GM23338 (cell line): Measurements from ENCODE around the gene DNAJC13. TPM values are rescaled to one million over a fixed set of nuclear protein-coding genes. Genes with fewer than 3 reads are reported as not detected.

ENCODE experiments used
- ATAC-seq: fragments of 200-7000 bp; cut with Tn5 transposase; 3 replicates; pipeline ENCODE4 v1.9.1; 2020
- DNase-seq: peaks from one replicate; pipeline ENCODE4 v3.0.0-alpha.2; 2015; ENCODE audit warnings: low spot score
- H2AFZ ChIP-seq: fragments of 200-600 bp; sonication (generic); 2 replicates; pipeline ENCODE4 v1.8.0; 2016; ENCODE audit warnings: antibody characterized with exemption, mild to moderate bottlenecking, moderate library complexity
- H3F3A ChIP-seq: fragments of 200-600 bp; sonication (generic); replicated peaks from 2 replicates; pipeline ENCODE4 v1.8.0; 2017; ENCODE audit warnings: antibody characterized with exemption, mixed run types, low read depth
- H3K27ac ChIP-seq: fragments of 200-600 bp; sonication (generic); 2 replicates; pipeline ENCODE4 v1.6.1; 2016; ENCODE audit warnings: low read depth
- H3K27me3 ChIP-seq: fragments of 200-600 bp; sonication (generic); 2 replicates; pipeline ENCODE4 v1.8.0; 2016; ENCODE audit warnings: mild to moderate bottlenecking, mixed run types, moderate library complexity; ENCODE audit not compliant: insufficient read depth
- H3K36me3 ChIP-seq: fragments of 200-600 bp; sonication (generic); 2 replicates; pipeline ENCODE4 v1.8.0; 2016; ENCODE audit warnings: mild to moderate bottlenecking; ENCODE audit not compliant: insufficient read depth
- H3K4me1 ChIP-seq: fragments of 200-600 bp; sonication (generic); 2 replicates; pipeline ENCODE4 v1.8.0; 2016; ENCODE audit warnings: mild to moderate bottlenecking, moderate library complexity; ENCODE audit not compliant: insufficient read depth
- H3K4me2 ChIP-seq: fragments of 200-600 bp; sonication (generic); 2 replicates; pipeline ENCODE4 v1.7.1; 2017; ENCODE audit warnings: mixed run types
- H3K4me3 ChIP-seq: fragments of 200-600 bp; sonication (generic); 2 replicates; pipeline ENCODE4 v1.6.1; 2016; ENCODE audit warnings: mixed run types
- H3K79me2 ChIP-seq: fragments of 200-600 bp; sonication (generic); replicated peaks from 2 replicates; pipeline ENCODE4 v1.8.0; 2017; ENCODE audit warnings: mild to moderate bottlenecking; ENCODE audit not compliant: insufficient read depth
- H3K9me2 ChIP-seq: fragments of 200-600 bp; sonication (generic); 2 replicates; pipeline ENCODE4 v1.8.0; 2017; ENCODE audit not compliant: insufficient read depth
- H4K20me1 ChIP-seq: fragments of 200-600 bp; sonication (generic); replicated peaks from 2 replicates; pipeline ENCODE4 v1.8.0; 2017; ENCODE audit warnings: mild to moderate bottlenecking; ENCODE audit not compliant: insufficient read depth
- H3K27ac Mint-ChIP-seq: 2 replicates; pipeline ENCODE4 v1.8.0; 2020; ENCODE audit warnings: inconsistent platforms, mild to moderate bottlenecking, moderate library complexity, mixed read lengths
- H3K27me3 Mint-ChIP-seq: 3 replicates; pipeline ENCODE4 v1.8.0; 2022; ENCODE audit warnings: low read depth, mild to moderate bottlenecking, moderate library complexity, mixed read lengths, inconsistent platforms; ENCODE audit not compliant: insufficient read depth, poor library complexity
- H3K36me3 Mint-ChIP-seq: 3 replicates; pipeline ENCODE4 v1.8.0; 2021; ENCODE audit warnings: low read depth, mild to moderate bottlenecking, inconsistent platforms, moderate library complexity, mixed read lengths
- H3K4me1 Mint-ChIP-seq: 3 replicates; pipeline ENCODE4 v1.8.0; 2020; ENCODE audit warnings: mild to moderate bottlenecking, inconsistent platforms, mixed read lengths
- H3K4me3 Mint-ChIP-seq: 3 replicates; pipeline ENCODE4 v1.8.0; 2021; ENCODE audit warnings: moderate library complexity, mild to moderate bottlenecking, inconsistent platforms, mixed read lengths
- H3K9me3 Mint-ChIP-seq: 3 replicates; pipeline ENCODE4 v1.8.0; 2020; ENCODE audit warnings: moderate library complexity, mild to moderate bottlenecking, inconsistent platforms, mixed read lengths
- CREB1 ChIP-seq: fragments of 250-450 bp; sonication (Bioruptor Pico); IDR thresholded peaks from 2 replicates; pipeline ENCODE4 v1.5.0; 2020; ENCODE audit warnings: low read depth, mild to moderate bottlenecking, moderate library complexity
- EZH2 ChIP-seq: fragments of 200-600 bp; sonication (generic); IDR thresholded peaks from one replicate; pipeline ENCODE4 v1.8.0; 2017; ENCODE audit warnings: antibody characterized with exemption, mild to moderate bottlenecking, low read depth; ENCODE audit not compliant: unreplicated experiment
- EZH2phosphoT487 ChIP-seq: fragments of 200-600 bp; sonication (generic); IDR thresholded peaks from one replicate; pipeline ENCODE4 v1.8.1; 2018; ENCODE audit warnings: antibody characterized with exemption; ENCODE audit not compliant: unreplicated experiment
- JUNB ChIP-seq: IDR thresholded peaks from one replicate; pipeline ENCODE4 v1.6.1; 2016; ENCODE audit warnings: antibody characterized with exemption; ENCODE audit not compliant: unreplicated experiment
- NANOG ChIP-seq: IDR thresholded peaks from 2 replicates; pipeline ENCODE4 v1.6.1; 2016; ENCODE audit warnings: antibody characterized with exemption, borderline replicate concordance
- POLR2AphosphoS5 ChIP-seq: IDR thresholded peaks from 2 replicates; pipeline ENCODE4 v1.6.1; 2016; ENCODE audit warnings: antibody characterized with exemption, low read depth
- REST ChIP-seq: IDR thresholded peaks from one replicate; pipeline ENCODE4 v1.6.1; 2018; ENCODE audit warnings: antibody characterized with exemption; ENCODE audit not compliant: unreplicated experiment
- STAT1 ChIP-seq: IDR thresholded peaks from one replicate; pipeline ENCODE4 v1.6.1; 2016; ENCODE audit warnings: antibody characterized with exemption; ENCODE audit not compliant: unreplicated experiment
- ZNF114 ChIP-seq: fragments of 250-450 bp; sonication (Bioruptor Pico); IDR thresholded peaks from 2 replicates; pipeline ENCODE4 v1.5.0; 2020; ENCODE audit warnings: mild to moderate bottlenecking, moderate library complexity
- ZNF331 ChIP-seq: fragments of 250-450 bp; sonication (Bioruptor Pico); IDR thresholded peaks from 2 replicates; pipeline ENCODE4 v1.5.0; 2020; ENCODE audit warnings: low read depth, mild to moderate bottlenecking, moderate library complexity
- ZNF462 ChIP-seq: fragments of 250-450 bp; sonication (Bioruptor Pico); IDR thresholded peaks from 2 replicates; pipeline ENCODE4 v1.5.0; 2020; ENCODE audit warnings: mild to moderate bottlenecking, moderate library complexity
- polyA plus RNA-seq: library from polyadenylated mRNA; unstranded; fragments of >200 nt; fragmentation: Nextera tagmentation; extraction: Ambion mirVana; gene quantifications from 2 replicates; pipeline ENCODE4 v1.2.1, GENCODE V29; 2016
- total RNA-seq: library from RNA; depleted of rRNA; stranded (reverse); fragments of >200 nt; shearing (Covaris generic); gene quantifications from 2 replicates; pipeline ENCODE4 v1.2.3, GENCODE V29; 2014
- TF ChIP-seq, protein P1 (sequence below): IDR thresholded peaks from 2 replicates; pipeline ENCODE4 v1.6.1; 2016; ENCODE audit warnings: antibody characterized with exemption
- TF ChIP-seq, protein P2 (sequence below), 2 experiments: fragments of 200-600 bp in 1 of 2; sonication (generic) in 1 of 2; conservative IDR thresholded peaks; 2 replicates each; pipeline versions ENCODE4 v1.5.1 to v1.6.1; 2016 to 2017; ENCODE audit warnings: antibody characterized with exemption in 2 of 2, low read depth in 2 of 2, mild to moderate bottlenecking in 2 of 2, moderate library complexity in 1 of 2

The DNAJC13 gene
- total and polyA plus RNA-seq, 2 experiments from 2014 or later, result 8.3 to 33.6 TPM

- no peak overlapping the region for H3K27ac Mint-ChIP-seq
- no peak overlapping the region for H3K4me2 ChIP-seq
- ATAC-seq, result no peak
- H3K4me1 ChIP-seq, result no peaks in the 10 kb centered on the region
- no peak for TF ChIP-seq EZH2
- TF ChIP-seq POLR2AphosphoS5, result no peak
- TF ChIP-seq, protein P1, sequence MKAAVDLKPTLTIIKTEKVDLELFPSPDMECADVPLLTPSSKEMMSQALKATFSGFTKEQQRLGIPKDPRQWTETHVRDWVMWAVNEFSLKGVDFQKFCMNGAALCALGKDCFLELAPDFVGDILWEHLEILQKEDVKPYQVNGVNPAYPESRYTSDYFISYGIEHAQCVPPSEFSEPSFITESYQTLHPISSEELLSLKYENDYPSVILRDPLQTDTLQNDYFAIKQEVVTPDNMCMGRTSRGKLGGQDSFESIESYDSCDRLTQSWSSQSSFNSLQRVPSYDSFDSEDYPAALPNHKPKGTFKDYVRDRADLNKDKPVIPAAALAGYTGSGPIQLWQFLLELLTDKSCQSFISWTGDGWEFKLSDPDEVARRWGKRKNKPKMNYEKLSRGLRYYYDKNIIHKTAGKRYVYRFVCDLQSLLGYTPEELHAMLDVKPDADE, result no peak
- no peak for TF ChIP-seq STAT1
- TF ChIP-seq NANOG, result no peak
- no peak for TF ChIP-seq EZH2phosphoT487
- TF ChIP-seq ZNF462 (CRISPR knock-in tag), result no peak
- no peak for TF ChIP-seq REST
- no peak for TF ChIP-seq ZNF114 (CRISPR knock-in tag)
- no peak for TF ChIP-seq CREB1 (CRISPR knock-in tag)
- TF ChIP-seq ZNF331, result no peak
- TF ChIP-seq, protein P2, sequence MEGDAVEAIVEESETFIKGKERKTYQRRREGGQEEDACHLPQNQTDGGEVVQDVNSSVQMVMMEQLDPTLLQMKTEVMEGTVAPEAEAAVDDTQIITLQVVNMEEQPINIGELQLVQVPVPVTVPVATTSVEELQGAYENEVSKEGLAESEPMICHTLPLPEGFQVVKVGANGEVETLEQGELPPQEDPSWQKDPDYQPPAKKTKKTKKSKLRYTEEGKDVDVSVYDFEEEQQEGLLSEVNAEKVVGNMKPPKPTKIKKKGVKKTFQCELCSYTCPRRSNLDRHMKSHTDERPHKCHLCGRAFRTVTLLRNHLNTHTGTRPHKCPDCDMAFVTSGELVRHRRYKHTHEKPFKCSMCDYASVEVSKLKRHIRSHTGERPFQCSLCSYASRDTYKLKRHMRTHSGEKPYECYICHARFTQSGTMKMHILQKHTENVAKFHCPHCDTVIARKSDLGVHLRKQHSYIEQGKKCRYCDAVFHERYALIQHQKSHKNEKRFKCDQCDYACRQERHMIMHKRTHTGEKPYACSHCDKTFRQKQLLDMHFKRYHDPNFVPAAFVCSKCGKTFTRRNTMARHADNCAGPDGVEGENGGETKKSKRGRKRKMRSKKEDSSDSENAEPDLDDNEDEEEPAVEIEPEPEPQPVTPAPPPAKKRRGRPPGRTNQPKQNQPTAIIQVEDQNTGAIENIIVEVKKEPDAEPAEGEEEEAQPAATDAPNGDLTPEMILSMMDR (conservative IDR thresholded peaks at IDR 0.05; ENCODE audit: low read depth in 2 of 2), result no peak
- TF ChIP-seq JUNB, result no peak
- H3K9me3 Mint-ChIP-seq, result peaks cover 3% of the 10 kb centered on the region; the same call in 1 of the 3 replicates
- H3K36me3 ChIP-seq, result no peaks in the 10 kb centered on the region; the same call in 1 of the 2 replicates
- no peak overlapping the region for H3K4me3 ChIP-seq
- H3K79me2 ChIP-seq, result no peaks in the 10 kb centered on the region
- no peak overlapping the region for H3K27ac ChIP-seq
- no peak overlapping the region for H3K4me3 Mint-ChIP-seq
- no peaks in the 10 kb centered on the region for H3F3A ChIP-seq
- no peaks in the 10 kb centered on the region for H3K27me3 Mint-ChIP-seq
- H3K4me1 Mint-ChIP-seq, result no peaks in the 10 kb centered on the region
- H3K9me2 ChIP-seq, result no peaks in the 10 kb centered on the region
- DNase-seq, result no peak
- no peak overlapping the region for H2AFZ ChIP-seq
- H3K36me3 Mint-ChIP-seq, result no peaks in the 10 kb centered on the region
- no peaks in the 10 kb centered on the region for H4K20me1 ChIP-seq
- H3K27me3 ChIP-seq, result no peaks in the 10 kb centered on the region
Observed at GRCh38 chr3:132368515-132368914, 48.8 kb upstream of the DNAJC13 start.
